Endothelial cell (in vitro differentiated cells): ENCODE measurements around the gene THYN1. TPM values are rescaled to one million over a fixed set of nuclear protein-coding genes. Genes with fewer than 3 reads are reported as not detected.

Experiments used
- DNase-seq: peaks from one replicate; pipeline ENCODE4 v3.0.0; 2021; ENCODE audit warnings: low spot score
- H3K27ac Mint-ChIP-seq: one replicate; pipeline ENCODE4 v1.8.0; 2021; ENCODE audit warnings: mixed read lengths, inconsistent platforms; ENCODE audit not compliant: unreplicated experiment
- H3K27me3 Mint-ChIP-seq: one replicate; pipeline ENCODE4 v1.8.0; 2021; ENCODE audit warnings: mild to moderate bottlenecking, moderate library complexity, mixed read lengths, inconsistent platforms; ENCODE audit not compliant: unreplicated experiment
- H3K36me3 Mint-ChIP-seq: one replicate; pipeline ENCODE4 v1.8.0; 2021; ENCODE audit warnings: mild to moderate bottlenecking, low read depth, mixed read lengths, inconsistent platforms; ENCODE audit not compliant: unreplicated experiment
- H3K4me1 Mint-ChIP-seq: one replicate; pipeline ENCODE4 v1.8.0; 2021; ENCODE audit warnings: mild to moderate bottlenecking, mixed read lengths, inconsistent platforms; ENCODE audit not compliant: unreplicated experiment
- H3K4me3 Mint-ChIP-seq: one replicate; pipeline ENCODE4 v1.8.0; 2021; ENCODE audit warnings: mild to moderate bottlenecking, mixed read lengths, inconsistent platforms; ENCODE audit not compliant: unreplicated experiment
- H3K9me3 Mint-ChIP-seq: one replicate; pipeline ENCODE4 v1.8.0; 2021; ENCODE audit warnings: mixed read lengths, inconsistent platforms; ENCODE audit not compliant: unreplicated experiment
- total RNA-seq: library from RNA; stranded (reverse); fragmentation: NEBNext Ultra II Directional; extraction: Animal tissue kit (Norgen Biotek cat#: 25700); gene quantifications from one replicate; pipeline ENCODE4 v1.2.1, GENCODE V29; 2021; ENCODE audit not compliant: unreplicated experiment
- TF ChIP-seq, protein P1 (sequence below): fragments of 200-600 bp; sonication (generic); IDR thresholded peaks from one replicate; pipeline ENCODE4 v1.5.0; 2021; ENCODE audit warnings: antibody characterized with exemption; ENCODE audit not compliant: unreplicated experiment

The THYN1 gene
- total RNA-seq, 1 donor from 2014 or later: 42.5 TPM

DNA sequence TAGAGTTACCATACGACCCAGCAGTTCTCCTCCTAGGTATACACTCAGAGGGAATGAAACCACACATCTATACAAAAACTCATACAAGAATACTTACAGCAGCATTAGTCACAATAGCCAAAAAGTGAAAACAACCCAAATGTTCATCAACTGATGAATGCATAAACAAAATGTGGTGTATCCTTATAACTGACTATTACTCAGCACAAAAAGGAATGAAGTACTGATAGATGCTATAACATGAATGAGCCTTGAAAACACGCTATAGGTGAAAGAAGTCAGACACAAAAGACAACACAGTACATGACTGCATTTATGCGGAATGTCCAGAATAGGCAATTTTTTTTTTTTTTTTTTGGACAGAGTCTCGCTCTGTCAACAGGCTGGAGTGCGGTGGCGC lies 52.5 kb downstream of the THYN1 start:
- Mint-ChIP-seq H3K27ac (no peak overlapping the region), H3K36me3 (peaks cover 28% of the 10 kb centered on the region), H3K4me3 (no peak overlapping the region), H3K9me3 (no peaks in the 10 kb centered on the region), H3K4me1 (no peaks in the 10 kb centered on the region), H3K27me3 (no peaks in the 10 kb centered on the region)
- TF ChIP-seq, protein P1, sequence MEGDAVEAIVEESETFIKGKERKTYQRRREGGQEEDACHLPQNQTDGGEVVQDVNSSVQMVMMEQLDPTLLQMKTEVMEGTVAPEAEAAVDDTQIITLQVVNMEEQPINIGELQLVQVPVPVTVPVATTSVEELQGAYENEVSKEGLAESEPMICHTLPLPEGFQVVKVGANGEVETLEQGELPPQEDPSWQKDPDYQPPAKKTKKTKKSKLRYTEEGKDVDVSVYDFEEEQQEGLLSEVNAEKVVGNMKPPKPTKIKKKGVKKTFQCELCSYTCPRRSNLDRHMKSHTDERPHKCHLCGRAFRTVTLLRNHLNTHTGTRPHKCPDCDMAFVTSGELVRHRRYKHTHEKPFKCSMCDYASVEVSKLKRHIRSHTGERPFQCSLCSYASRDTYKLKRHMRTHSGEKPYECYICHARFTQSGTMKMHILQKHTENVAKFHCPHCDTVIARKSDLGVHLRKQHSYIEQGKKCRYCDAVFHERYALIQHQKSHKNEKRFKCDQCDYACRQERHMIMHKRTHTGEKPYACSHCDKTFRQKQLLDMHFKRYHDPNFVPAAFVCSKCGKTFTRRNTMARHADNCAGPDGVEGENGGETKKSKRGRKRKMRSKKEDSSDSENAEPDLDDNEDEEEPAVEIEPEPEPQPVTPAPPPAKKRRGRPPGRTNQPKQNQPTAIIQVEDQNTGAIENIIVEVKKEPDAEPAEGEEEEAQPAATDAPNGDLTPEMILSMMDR: no peak
- DNase-seq: no peak

DNA sequence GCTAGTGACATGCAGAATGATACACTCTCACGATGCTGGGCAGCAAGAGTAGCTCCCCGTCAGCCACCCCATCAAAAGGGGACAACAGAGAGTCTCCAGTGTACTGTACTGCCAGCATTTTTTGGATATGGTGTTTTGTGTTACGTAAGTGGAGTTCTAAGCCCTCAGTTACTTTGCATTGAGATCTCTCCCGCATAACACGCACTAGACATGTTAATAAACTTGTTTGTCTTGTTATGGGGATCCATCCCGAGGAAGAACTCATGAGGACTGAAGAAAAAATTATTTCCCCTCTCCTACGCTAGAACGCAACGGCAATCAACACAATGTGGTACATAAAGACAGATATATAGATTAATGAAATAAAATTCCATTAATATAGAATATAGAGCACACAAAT lies 53.6 kb downstream of the THYN1 start:
- Mint-ChIP-seq H3K36me3 (peaks cover 23% of the 10 kb centered on the region), H3K9me3 (no peaks in the 10 kb centered on the region), H3K27ac (no peak overlapping the region), H3K4me3 (no peak overlapping the region), H3K4me1 (no peaks in the 10 kb centered on the region), H3K27me3 (no peaks in the 10 kb centered on the region)
- DNase-seq: no peak
- TF ChIP-seq, protein P1: no peak

Other genes with a start within 250 kb of the THYN1 start
- gene JAM3, start 184.3 kb downstream of the THYN1 start, total RNA-seq: 438 TPM
- 25.4 TPM for gene NCAPD3, start 29.4 kb downstream of the THYN1 start, total RNA-seq
- gene VPS26B, start 28.7 kb downstream of the THYN1 start, total RNA-seq: 132 TPM
- gene ACAD8, start 216 bp upstream of the THYN1 start, total RNA-seq: 33.5 TPM
- 16.5 TPM for gene GLB1L3, start 23.0 kb upstream of the THYN1 start, total RNA-seq
- gene GLB1L2, start 78.6 kb upstream of the THYN1 start, total RNA-seq: 5.0 TPM
- gene B3GAT1, start 158.9 kb upstream of the THYN1 start, total RNA-seq: 18.2 TPM